A549 (cell line): ENCODE data around the gene SLC29A3. TPM values are rescaled to one million over a fixed set of nuclear protein-coding genes. Genes with fewer than 3 reads are reported as not detected.
A peak's percentile ranks its signal among the peaks of the same experiment; 100 is the strongest.

Source experiments
- ATAC-seq, 2 experiments: fragments of 200-7000 bp in 1 of 2; fragments of >200 bp in 1 of 2; cut with Nextera tagmentation in 1 of 2; cut with Tn5 transposase in 1 of 2; 3 replicates each; pipeline versions ENCODE4 v1.8.0 to v1.9.1; 2018 to 2020; ENCODE audit warnings: mild to moderate bottlenecking in 1 of 2, moderate library complexity in 1 of 2
- CTCF ChIA-PET: fragments of 300-600 bp; sonication (Branson Sonifier 250); formaldehyde crosslinking; extraction: SDS; loops from one replicate; lab custom pipeline; 2021; ENCODE audit warnings: antibody characterized with exemption, inconsistent platforms; lab: Yijun Ruan, JAX
- POLR2A ChIA-PET: fragments of 350-600 bp; formaldehyde crosslinking; extraction: SDS; loops from one replicate; lab custom pipeline; 2021; ENCODE audit warnings: antibody characterized with exemption, inconsistent platforms; lab: Yijun Ruan, JAX
- DNase-seq, 2 experiments: peaks; one replicate each; pipeline versions ENCODE4 v3.0.0 to v3.0.0-alpha.2; 2011 to 2016; ENCODE audit warnings: low read depth in 1 of 2, low spot score in 1 of 2
- FAIRE-seq: peaks from 2 replicates; lab custom pipeline; 2011; peaks lifted over from hg19 to GRCh38; lab: Jason Lieb, UNC
- H3K27ac ChIP-seq, 2 experiments: fragments of >200 bp; sonication (Bioruptor Twin); formaldehyde crosslinking; 3 replicates each; pipeline ENCODE4 v1.5.1; 2016 to 2017
- H3K4me1 ChIP-seq: fragments of >200 bp; sonication (Bioruptor Twin); formaldehyde crosslinking; 3 replicates; pipeline ENCODE4 v1.6.1; 2016
- H3K4me2 ChIP-seq: fragments of >200 bp; sonication (Bioruptor Twin); formaldehyde crosslinking; 3 replicates; pipeline ENCODE4 v1.6.1; 2016
- H3K4me3 ChIP-seq: fragments of >200 bp; sonication (Bioruptor Twin); formaldehyde crosslinking; 3 replicates; pipeline ENCODE4 v1.5.1; 2016
- H3K9me3 ChIP-seq: fragments of >200 bp; sonication (Bioruptor Twin); formaldehyde crosslinking; 3 replicates; pipeline ENCODE4 v1.6.1; 2016
- CBX2 ChIP-seq: fragments of 200-600 bp; sonication (generic); IDR thresholded peaks from 2 replicates; pipeline ENCODE4 v1.6.1; 2016; ENCODE audit warnings: low read depth, mild to moderate bottlenecking, borderline replicate concordance
- CHD4 ChIP-seq: fragments of 200-600 bp; sonication (generic); IDR thresholded peaks from 2 replicates; pipeline ENCODE4 v1.6.1; 2016; ENCODE audit warnings: antibody characterized with exemption, mild to moderate bottlenecking, borderline replicate concordance
- EHMT2 ChIP-seq: fragments of 200-600 bp; sonication (generic); IDR thresholded peaks from 2 replicates; pipeline ENCODE4 v1.6.1; 2016; ENCODE audit warnings: antibody characterized with exemption, low read depth, mild to moderate bottlenecking, moderate library complexity
- EP300 ChIP-seq, 2 experiments: fragments of >200 bp; sonication (Bioruptor Twin); formaldehyde crosslinking; IDR thresholded peaks; 2 replicates in 1 of 2; 3 replicates in 1 of 2; pipeline ENCODE4 v1.6.1; 2016 to 2017
- ESRRA ChIP-seq: fragments of 150-350 bp; IDR thresholded peaks from 2 replicates; pipeline ENCODE4 v1.6.1; 2014; ENCODE audit warnings: mild to moderate bottlenecking, low read length, borderline replicate concordance
- FOSB ChIP-seq: fragments of 250-450 bp; sonication (Bioruptor Pico); IDR thresholded peaks from 2 replicates; pipeline ENCODE4 v1.5.0; 2020; ENCODE audit warnings: mild to moderate bottlenecking, moderate library complexity
- FOSL2 ChIP-seq, 2 experiments: fragments of 450-650 bp in 1 of 2; fragments of >200 bp in 1 of 2; sonication (Bioruptor Twin) in 1 of 2; formaldehyde crosslinking; IDR thresholded peaks; 2 replicates each; pipeline versions ENCODE4 v1.5.0 to v1.6.1; 2016 to 2020; ENCODE audit warnings: mild to moderate bottlenecking in 1 of 2, moderate library complexity in 1 of 2
- FOXS1 ChIP-seq: fragments of 250-450 bp; sonication (Bioruptor Pico); IDR thresholded peaks from 2 replicates; pipeline ENCODE4 v1.5.0; 2020; ENCODE audit warnings: mild to moderate bottlenecking, moderate library complexity
- HEYL ChIP-seq: fragments of 250-450 bp; sonication (Bioruptor Pico); IDR thresholded peaks from 2 replicates; pipeline ENCODE4 v1.8.0; 2021; ENCODE audit warnings: mild to moderate bottlenecking, moderate library complexity
- HOXA7 ChIP-seq: fragments of 250-450 bp; sonication (Bioruptor Pico); IDR thresholded peaks from 2 replicates; pipeline ENCODE4 v1.5.0; 2020; ENCODE audit warnings: mild to moderate bottlenecking, moderate library complexity
- HOXB13 ChIP-seq: fragments of 250-450 bp; sonication (Bioruptor Pico); IDR thresholded peaks from 2 replicates; pipeline ENCODE4 v1.5.0; 2020; ENCODE audit warnings: low read depth, mild to moderate bottlenecking, moderate library complexity
- KDM5A ChIP-seq: fragments of 200-600 bp; sonication (generic); IDR thresholded peaks from 2 replicates; pipeline ENCODE4 v1.6.1; 2016; ENCODE audit warnings: antibody characterized with exemption, mild to moderate bottlenecking
- NFE2L2 ChIP-seq: fragments of 150-350 bp; conservative IDR thresholded peaks from 2 replicates; pipeline ENCODE4 v1.6.1; 2014; ENCODE audit warnings: low read length
- NPAS2 ChIP-seq: fragments of 250-450 bp; sonication (Bioruptor Pico); IDR thresholded peaks from 2 replicates; pipeline ENCODE4 v1.8.0; 2022; ENCODE audit warnings: mild to moderate bottlenecking, moderate library complexity, borderline replicate concordance
- PHF8 ChIP-seq: fragments of 200-600 bp; sonication (generic); IDR thresholded peaks from 2 replicates; pipeline ENCODE4 v1.6.1; 2016; ENCODE audit warnings: low read depth, mild to moderate bottlenecking, antibody characterized with exemption, moderate library complexity, borderline replicate concordance
- POLR2A ChIP-seq: IDR thresholded peaks from 2 replicates; pipeline ENCODE4 v1.6.1; 2012; ENCODE audit warnings: mild to moderate bottlenecking, low read length
- POLR2AphosphoS2 ChIP-seq: conservative IDR thresholded peaks from 2 replicates; pipeline ENCODE4 v1.6.1; 2012; ENCODE audit warnings: low read length, improper control_type of control experiment, inconsistent platforms
- RAD21 ChIP-seq, 2 experiments: fragments of >200 bp in 1 of 2; sonication (Bioruptor Twin) in 1 of 2; formaldehyde crosslinking in 1 of 2; IDR thresholded peaks in 1 of 2; conservative IDR thresholded peaks in 1 of 2; 2 replicates in 1 of 2; 3 replicates in 1 of 2; pipeline ENCODE4 v1.6.1; 2012 to 2018; ENCODE audit warnings: inconsistent platforms in 1 of 2
- TP53 ChIP-seq: fragments of 250-450 bp; sonication (Bioruptor Pico); IDR thresholded peaks from 2 replicates; pipeline ENCODE4 v1.5.0; 2021; ENCODE audit warnings: mild to moderate bottlenecking, moderate library complexity
- ZC3H11A ChIP-seq: fragments of 450-650 bp; IDR thresholded peaks from 2 replicates; pipeline ENCODE4 v1.6.1; 2014; ENCODE audit warnings: antibody characterized with exemption, mild to moderate bottlenecking
- ZNF302 ChIP-seq: fragments of 250-450 bp; sonication (Bioruptor Pico); IDR thresholded peaks from 2 replicates; pipeline ENCODE4 v1.9.0; 2021; ENCODE audit warnings: inconsistent platforms, mild to moderate bottlenecking, moderate library complexity
- ZSCAN20 ChIP-seq: fragments of 250-450 bp; sonication (Bioruptor Pico); IDR thresholded peaks from 2 replicates; pipeline ENCODE4 v1.8.0; 2022; ENCODE audit warnings: mild to moderate bottlenecking, moderate library complexity
- WGBS: methylation state at CpG from one replicate; pipeline ENCODE4 v1.1.6; 2017; ENCODE audit errors: missing lambda C conversion rate; 5-methylcytosine and 5-hydroxymethylcytosine counted together
- polyA plus RNA-seq, 4 experiments: library from polyadenylated mRNA; depleted of rRNA in 3 of 4; stranded (reverse); fragments of >200 nt; fragmentation: RNase III in 1 of 4; extraction: RNeasy Plus Mini Kit Qiagen cat#74134 plus additional on column Dnase treatment in 1 of 4; gene quantifications; 2 replicates in 3 of 4; 3 replicates in 1 of 4; pipeline ENCODE4 v1.2.3, GENCODE V29; 2011 to 2017
- TF ChIP-seq, protein P1 (sequence below): fragments of >200 bp; sonication (Bioruptor Twin); formaldehyde crosslinking; IDR thresholded peaks from 3 replicates; pipeline ENCODE4 v1.6.1; 2016
- TF ChIP-seq, protein P2 (sequence below): IDR thresholded peaks from 2 replicates; pipeline ENCODE4 v1.6.1; 2012
- TF ChIP-seq, protein P3 (sequence below): fragments of >200 bp; sonication (Bioruptor Twin); formaldehyde crosslinking; IDR thresholded peaks from 2 replicates; pipeline ENCODE4 v1.6.1; 2016
- TF ChIP-seq, protein P4 (sequence below): IDR thresholded peaks from 2 replicates; pipeline ENCODE4 v1.6.1; 2012; ENCODE audit warnings: low read depth, borderline replicate concordance

The SLC29A3 gene
- polyA plus RNA-seq, 2 of the 4 experiments (the other 2 are of a cell fraction): 7.2 to 11.4 TPM

DNA sequence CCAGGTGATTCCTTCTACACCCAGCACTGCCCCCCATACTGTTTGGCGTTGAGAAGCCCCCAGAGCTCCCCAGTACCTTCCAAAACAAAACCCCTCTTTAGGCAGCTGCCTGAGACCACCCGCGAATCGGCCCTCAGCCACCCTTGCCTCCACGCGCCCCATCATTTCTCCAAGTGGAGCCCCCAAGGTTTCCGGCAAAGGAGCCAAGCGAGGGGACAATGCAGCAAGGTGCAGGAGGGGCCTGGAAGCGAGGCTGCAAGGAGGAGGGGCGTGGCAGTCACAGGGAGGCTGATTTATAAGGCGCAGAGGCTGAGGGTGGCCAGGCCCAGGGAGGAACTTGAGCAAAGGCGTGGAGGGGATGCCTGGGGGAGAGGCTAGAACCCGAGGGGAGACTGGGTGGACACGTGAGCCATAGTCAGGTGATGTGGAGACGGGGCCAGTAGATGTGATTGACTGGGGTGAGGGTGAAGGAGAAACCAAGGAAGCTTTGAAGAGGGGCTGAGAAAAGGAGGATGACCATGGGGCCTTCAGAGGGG, 16.2 kb downstream of the SLC29A3 start:
- FAIRE-seq: no peak
- 88% methylated on average over 14 of the region's 15 CpGs for WGBS

DNA sequence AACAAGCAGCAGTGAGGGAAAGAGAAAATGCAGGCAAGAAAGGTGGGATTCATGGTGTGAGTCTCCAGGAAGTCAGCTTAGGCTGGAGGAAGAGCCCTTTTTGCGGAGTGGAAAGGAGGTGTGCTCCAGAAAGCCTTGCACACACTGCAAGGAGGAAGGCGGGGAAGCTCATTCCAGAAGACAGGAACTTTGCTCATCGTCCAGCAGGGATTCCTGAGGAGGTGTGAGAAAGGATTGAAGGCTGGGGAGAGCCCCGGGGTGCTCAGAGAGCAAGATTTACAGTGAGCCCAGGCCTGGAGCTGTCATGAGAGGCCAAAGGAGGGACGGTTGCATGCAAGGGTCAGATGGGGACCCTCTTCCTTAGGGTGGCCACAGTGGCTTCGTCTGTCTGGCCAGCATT, 17.6 kb downstream of the SLC29A3 start:
- H3K9me3 ChIP-seq: no peaks in the 10 kb centered on the region
- no peak for TF ChIP-seq ZC3H11A
- TF ChIP-seq HOXA7: no peak
- TF ChIP-seq PHF8: no peak
- no peak for TF ChIP-seq KDM5A
- no peak for TF ChIP-seq FOXS1 (CRISPR knock-in tag)
- no peak for TF ChIP-seq TP53 (CRISPR knock-in tag)
- TF ChIP-seq, protein P1, sequence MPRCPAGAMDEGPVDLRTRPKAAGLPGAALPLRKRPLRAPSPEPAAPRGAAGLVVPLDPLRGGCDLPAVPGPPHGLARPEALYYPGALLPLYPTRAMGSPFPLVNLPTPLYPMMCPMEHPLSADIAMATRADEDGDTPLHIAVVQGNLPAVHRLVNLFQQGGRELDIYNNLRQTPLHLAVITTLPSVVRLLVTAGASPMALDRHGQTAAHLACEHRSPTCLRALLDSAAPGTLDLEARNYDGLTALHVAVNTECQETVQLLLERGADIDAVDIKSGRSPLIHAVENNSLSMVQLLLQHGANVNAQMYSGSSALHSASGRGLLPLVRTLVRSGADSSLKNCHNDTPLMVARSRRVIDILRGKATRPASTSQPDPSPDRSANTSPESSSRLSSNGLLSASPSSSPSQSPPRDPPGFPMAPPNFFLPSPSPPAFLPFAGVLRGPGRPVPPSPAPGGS: no peak
- no peak for TF ChIP-seq CHD4
- TF ChIP-seq HOXB13: no peak
- no peak for TF ChIP-seq ZNF302 (CRISPR knock-in tag)
- TF ChIP-seq EP300 (IDR thresholded peaks at IDR 0.05): no peak
- TF ChIP-seq NFE2L2: no peak
- no peak for TF ChIP-seq FOSB (CRISPR knock-in tag)
- no peak for TF ChIP-seq POLR2A
- TF ChIP-seq, protein P2, sequence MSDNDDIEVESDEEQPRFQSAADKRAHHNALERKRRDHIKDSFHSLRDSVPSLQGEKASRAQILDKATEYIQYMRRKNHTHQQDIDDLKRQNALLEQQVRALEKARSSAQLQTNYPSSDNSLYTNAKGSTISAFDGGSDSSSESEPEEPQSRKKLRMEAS: no peak
- no peak for TF ChIP-seq HEYL
- TF ChIP-seq, protein P3, sequence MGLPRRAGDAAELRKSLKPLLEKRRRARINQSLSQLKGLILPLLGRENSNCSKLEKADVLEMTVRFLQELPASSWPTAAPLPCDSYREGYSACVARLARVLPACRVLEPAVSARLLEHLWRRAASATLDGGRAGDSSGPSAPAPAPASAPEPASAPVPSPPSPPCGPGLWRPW: no peak
- TF ChIP-seq ESRRA: no peak
- no peak for TF ChIP-seq ZSCAN20 (CRISPR knock-in tag)
- TF ChIP-seq FOSL2 (IDR thresholded peaks at IDR 0.05): no peak
- no peak for TF ChIP-seq FOSL2 (CRISPR knock-in tag; IDR thresholded peaks at IDR 0.05)
- WGBS: 54% methylated on average over 6 of the region's 6 CpGs
- no peak overlapping the region for H3K4me3 ChIP-seq
- H3K4me2 ChIP-seq: peak overlapping the region; percentile 37
- no peak for ATAC-seq
- H3K4me1 ChIP-seq: peaks cover 86% of the 10 kb centered on the region
- ChIA-PET CTCF (interaction anchor here (0.7 to 44.0 kb wide), 5 partner anchors 17 to 232 kb away, joined by 3 to 977 read pairs (median 7); partner anchors contain the start of genes CDH23 and SLC29A3), POLR2A (no interaction called here)
- peak overlapping the region; percentile 61 to 79 for H3K27ac ChIP-seq
- no peak for DNase-seq
- FAIRE-seq: no peak

More for the DNA sequence above, 16.2 kb downstream of the SLC29A3 start:
- DNase-seq (no peak), ATAC-seq (no peak)
- peaks cover 80% of the 10 kb centered on the region for H3K4me1 ChIP-seq
- H3K4me2 ChIP-seq: peak overlapping the region; percentile 62
- H3K4me3 ChIP-seq: no peak overlapping the region
- POLR2A ChIA-PET: no interaction called here
- CTCF ChIA-PET: interaction anchor here (1.2 to 44.0 kb wide), 8 partner anchors 9 to 432 kb away, joined by 3 to 977 read pairs (median 6); partner anchors contain the start of genes CDH23 and SLC29A3
- no peaks in the 10 kb centered on the region for H3K9me3 ChIP-seq
- peak overlapping the region; percentile 61 to 79 for H3K27ac ChIP-seq
- TF ChIP-seq CBX2 (no peak), POLR2AphosphoS2 (no peak), EP300 (IDR thresholded peaks at IDR 0.05) (no peak), EHMT2 (no peak), RAD21 (conservative IDR thresholded peaks at IDR 0.05 in 1 of 2, IDR thresholded peaks at IDR 0.05 in 1 of 2) (no peak), KDM5A (no peak), HOXA7 (no peak), ZNF302 (CRISPR knock-in tag) (no peak), HOXB13 (no peak), NPAS2 (CRISPR knock-in tag) (no peak)
- TF ChIP-seq, protein P1: no peak
- TF ChIP-seq, protein P4, sequence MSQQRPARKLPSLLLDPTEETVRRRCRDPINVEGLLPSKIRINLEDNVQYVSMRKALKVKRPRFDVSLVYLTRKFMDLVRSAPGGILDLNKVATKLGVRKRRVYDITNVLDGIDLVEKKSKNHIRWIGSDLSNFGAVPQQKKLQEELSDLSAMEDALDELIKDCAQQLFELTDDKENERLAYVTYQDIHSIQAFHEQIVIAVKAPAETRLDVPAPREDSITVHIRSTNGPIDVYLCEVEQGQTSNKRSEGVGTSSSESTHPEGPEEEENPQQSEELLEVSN: no peak
